Loucy (cell line): ENCODE data around the gene NUP205.

ENCODE experiments used
- CTCF ChIP-seq: fragments of 200-600 bp; sonication (generic); conservative IDR thresholded peaks from 2 replicates; pipeline ENCODE4 v1.5.1; 2014; ENCODE audit warnings: mild to moderate bottlenecking, antibody characterized with exemption, low read length
- EZH2phosphoT487 ChIP-seq: fragments of 200-600 bp; IDR thresholded peaks from 2 replicates; pipeline ENCODE4 v1.6.1; 2018; ENCODE audit warnings: antibody characterized with exemption, mild to moderate bottlenecking, moderate library complexity, borderline replicate concordance

- no peak for TF ChIP-seq CTCF
- TF ChIP-seq EZH2phosphoT487: no peak
Observed at GRCh38 chr7:135681762-135682161, 124.0 kb downstream of the NUP205 start.
